NCI-H1105 (cell line): ENCODE measurements around the gene TMEM135.

ENCODE experiments used
- DNase-seq: peaks from one replicate; lab custom pipeline; 2025; lab: John Stamatoyannopoulos, UW

Gene TMEM135

DNA sequence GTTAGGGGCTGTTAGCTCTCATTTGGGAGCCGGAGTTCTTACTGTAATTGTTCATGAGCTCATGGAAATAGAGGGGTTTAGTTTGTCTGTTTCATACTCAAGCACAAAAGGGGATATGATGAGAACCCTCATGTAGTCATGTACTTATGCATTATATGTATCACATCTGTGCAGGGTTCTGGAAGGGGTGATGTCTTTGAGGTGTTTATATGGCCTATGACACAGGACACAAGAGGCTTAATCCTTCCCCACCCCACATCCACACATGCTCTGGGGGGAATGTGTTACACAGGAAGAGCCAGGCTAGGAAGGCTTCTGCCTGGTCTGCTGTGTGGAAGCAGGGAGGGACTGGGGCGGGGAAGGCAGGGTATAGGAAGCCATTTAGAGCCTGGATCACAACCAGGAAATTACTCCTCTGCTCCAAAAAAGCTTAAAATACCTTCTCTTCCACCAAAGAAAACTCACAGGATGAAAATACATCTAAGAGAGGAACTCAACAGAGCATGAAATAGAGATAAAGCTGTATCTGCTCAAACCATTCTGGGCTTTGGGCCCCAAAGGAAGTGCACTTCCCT lies 316.1 kb downstream of the TMEM135 start:
- DNase-seq: no peak

DNA sequence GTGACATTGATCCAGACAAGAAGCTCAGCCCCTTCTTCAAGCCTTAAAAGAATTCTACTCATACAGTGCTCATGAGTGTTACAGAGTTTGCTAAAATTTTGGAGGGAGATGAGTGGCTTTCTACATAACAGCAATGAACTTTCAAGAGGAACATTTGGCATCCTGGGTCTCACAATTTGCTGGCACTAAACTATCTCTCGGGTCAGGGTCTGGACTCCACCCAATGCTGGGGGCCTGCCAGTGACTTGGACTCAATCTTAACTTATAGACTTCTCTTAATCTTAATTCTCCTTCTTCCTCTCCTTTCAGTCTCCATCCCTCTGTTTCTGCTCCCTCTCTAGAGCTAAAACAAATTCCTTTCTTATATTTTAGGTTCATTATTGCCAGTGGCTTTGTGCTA lies 317.9 kb downstream of the TMEM135 start:
- no peak for DNase-seq

DNA sequence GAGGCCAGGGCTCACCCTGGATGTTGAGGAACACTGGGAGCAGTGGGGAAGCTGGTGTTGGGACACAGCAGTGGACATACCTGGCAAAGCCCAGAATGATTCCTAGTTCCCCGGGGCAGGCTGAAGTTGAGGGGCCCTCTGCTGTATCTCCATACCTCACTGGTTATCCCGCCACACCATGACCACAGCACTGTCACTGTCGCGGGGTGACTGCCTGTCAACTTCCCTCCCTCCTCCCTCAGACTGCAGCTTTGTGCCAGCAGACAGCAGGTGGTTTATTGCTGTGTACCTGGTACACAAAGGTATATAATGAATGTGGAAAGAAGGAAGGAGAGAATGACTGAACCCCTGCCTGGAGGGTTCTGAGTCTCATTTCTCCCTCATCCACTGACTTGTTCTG lies 318.7 kb downstream of the TMEM135 start:
- DNase-seq: no peak

DNA sequence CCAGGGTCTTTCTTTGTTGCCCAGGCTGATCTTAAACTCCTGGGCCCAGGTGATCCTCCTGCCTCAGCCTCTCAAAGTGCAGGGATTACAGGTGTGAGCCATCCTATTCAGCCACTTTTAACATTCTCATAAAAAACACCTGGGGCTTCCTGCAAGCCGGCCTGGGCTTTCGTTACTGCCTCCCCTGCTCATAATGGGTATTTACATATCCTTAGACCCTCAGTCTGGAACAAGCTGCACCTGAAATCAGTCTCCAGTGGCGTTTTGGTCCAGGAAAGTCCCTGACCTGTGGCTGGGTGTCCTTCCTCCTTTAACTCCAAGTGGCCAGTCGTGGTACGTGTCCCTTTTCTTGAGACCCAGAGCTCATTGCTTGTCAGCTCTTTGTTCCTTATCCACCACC lies 320.7 kb downstream of the TMEM135 start:
- no peak for DNase-seq

DNA sequence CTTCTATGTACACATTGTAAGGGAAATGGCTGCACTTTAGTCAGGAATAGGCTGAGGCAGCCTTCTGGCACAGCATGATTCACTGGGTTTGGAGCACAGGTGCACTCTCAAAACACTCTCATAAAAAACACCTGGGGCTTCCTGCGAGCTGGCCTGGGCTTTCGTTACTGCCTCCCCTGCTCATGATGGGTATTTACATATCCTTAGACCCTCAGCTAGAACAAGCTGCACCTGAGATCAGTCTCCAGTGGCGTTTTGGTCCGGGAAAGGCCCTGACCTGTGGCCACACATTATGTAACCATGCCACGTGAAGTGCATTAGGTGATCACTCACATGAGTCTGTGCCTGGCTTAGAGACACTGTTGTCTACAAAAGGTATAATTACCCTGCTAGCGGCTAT lies 321.7 kb downstream of the TMEM135 start:
- DNase-seq: peak; percentile 61

- DNase-seq: no peak
These were observed 324.2 kb downstream of the TMEM135 start for GRCh38 chr11:87361891-87362290.

GRCh38 chr11:87366346-87366745 lies 328.6 kb downstream of the TMEM135 start:
- no peak for DNase-seq

DNA sequence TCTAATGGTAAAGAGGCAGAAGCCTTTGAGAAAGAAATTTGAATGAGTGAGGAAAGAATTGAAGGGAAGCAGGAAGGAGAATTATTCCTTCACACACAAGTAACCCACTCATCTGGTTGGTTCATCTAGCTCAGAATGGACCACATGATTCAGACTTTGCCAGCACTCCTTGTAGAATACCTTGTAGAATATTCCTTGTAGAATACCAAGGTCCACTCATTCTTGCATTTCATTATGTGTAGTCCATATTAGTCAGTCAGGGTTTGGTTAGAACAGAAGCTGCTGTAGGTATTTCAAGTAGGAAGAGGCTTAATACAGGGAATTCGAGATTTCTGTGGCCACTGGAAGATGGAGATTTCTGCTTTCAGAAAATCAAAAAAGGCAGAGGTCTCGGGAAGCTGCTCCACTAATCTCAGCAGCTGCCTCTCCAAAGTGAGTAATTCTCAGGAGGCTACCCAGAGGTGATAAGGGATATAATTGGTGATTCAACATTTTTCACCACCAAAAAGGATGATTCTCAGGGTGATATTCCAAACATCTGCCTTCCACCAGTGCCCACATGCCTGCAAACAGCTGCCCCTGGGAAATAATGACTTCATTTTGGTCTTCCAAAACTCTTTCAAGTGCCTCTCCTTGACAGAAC lies 329.1 kb downstream of the TMEM135 start:
- no peak for DNase-seq

- no peak for DNase-seq
These were observed 330.4 kb downstream of the TMEM135 start for GRCh38 chr11:87368151-87368550.

GRCh38 chr11:87368858-87369480 lies 331.2 kb downstream of the TMEM135 start:
- no peak for DNase-seq

DNA sequence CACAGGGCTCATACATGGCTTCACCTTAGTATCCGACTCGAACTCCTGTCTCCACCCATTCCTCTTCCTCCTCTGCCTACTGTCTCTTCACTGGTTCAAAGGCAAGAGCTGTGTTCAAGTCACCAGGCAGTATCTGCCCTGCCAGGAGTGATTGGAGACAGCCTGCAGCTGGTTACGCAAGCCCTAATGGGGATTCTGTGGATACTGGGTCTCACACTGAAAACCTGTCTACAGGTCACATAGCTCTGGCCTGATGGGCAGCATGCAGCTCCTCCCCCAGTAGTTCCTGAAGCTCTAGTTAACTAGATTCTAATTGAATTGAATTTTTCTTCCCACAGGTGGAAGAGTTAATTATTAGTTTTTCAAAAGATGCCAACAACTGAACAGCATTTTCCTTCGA lies 332.2 kb downstream of the TMEM135 start:
- no peak for DNase-seq

DNA sequence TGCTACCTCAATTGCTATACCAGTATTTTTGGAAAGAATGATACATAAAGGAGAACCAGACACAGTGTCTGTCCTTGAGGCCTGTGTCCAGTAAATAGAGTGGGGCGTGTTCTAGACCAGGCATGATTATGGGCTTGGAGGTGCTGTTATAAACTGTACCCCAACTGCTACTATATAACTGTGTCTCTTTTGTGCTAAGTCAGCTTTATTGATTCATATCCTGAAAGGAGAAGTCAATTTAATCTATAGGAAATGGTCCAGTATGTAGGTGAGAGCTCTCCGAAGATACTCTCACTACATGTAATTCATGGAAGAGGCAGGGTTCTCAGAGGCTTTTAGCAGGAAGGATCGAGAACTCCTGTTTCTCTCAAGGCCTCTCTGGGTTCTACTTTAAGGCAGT lies 334.3 kb downstream of the TMEM135 start:
- no peak for DNase-seq
